G401 (cell line): ENCODE results near the gene STX18. TPM values are rescaled to one million over a fixed set of nuclear protein-coding genes. Genes with fewer than 3 reads are reported as not detected.

Experiments
- DNase-seq: peaks from one replicate; pipeline ENCODE4 v3.0.0-alpha.2; 2015; ENCODE audit warnings: low spot score
- in situ Hi-C: cut with HindIII; loops from 2 replicates; pipeline ENCODE4 v1.10.0; 2016; ENCODE audit warnings: low sequenced_read_pairs, mixed read lengths
- total RNA-seq: library from RNA; depleted of rRNA; stranded (reverse); fragments of >200 nt; shearing (Covaris generic); gene quantifications from 2 replicates; pipeline ENCODE4 v1.2.3, GENCODE V29; 2014

Gene STX18
- total RNA-seq, 1 experiment from 2014 or later = 199 TPM

DNA sequence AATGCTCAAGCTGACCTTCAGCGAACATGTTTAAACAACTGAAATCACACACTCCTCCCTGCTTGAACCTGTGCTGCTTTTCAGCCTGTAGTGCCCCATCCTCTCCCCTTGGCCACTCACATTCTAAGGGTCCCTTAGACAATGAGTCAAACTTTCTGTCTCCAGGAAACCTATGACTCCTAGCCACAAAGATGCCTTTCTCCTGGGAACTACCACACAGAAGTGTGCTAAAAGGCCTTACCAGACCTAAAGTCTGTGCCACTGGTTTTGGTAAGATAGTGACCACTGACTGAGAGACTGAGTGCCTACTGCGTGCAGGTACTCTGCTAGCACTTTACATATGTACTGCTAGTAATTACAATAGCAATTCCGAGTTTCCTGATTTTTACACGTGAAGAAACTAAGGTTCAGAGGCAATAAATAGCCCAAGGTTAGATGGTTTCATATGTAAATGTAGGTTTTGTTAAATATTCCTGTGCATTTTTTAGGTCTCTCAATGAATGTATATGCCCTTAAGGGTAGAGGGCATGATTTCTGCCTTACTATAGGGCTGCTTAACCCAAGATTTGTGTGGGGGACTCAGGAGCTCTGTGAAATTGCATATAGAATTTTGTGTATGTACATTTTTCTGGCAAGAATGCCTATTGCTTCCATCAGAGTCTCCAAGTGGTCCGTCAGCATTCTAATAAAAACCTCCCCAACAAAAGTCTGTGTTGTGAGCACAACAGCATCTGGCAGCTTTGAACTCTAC is 83.9 kb downstream of the STX18 start:
- DNase-seq = no peak
- in situ Hi-C loops = no loop called here

DNA sequence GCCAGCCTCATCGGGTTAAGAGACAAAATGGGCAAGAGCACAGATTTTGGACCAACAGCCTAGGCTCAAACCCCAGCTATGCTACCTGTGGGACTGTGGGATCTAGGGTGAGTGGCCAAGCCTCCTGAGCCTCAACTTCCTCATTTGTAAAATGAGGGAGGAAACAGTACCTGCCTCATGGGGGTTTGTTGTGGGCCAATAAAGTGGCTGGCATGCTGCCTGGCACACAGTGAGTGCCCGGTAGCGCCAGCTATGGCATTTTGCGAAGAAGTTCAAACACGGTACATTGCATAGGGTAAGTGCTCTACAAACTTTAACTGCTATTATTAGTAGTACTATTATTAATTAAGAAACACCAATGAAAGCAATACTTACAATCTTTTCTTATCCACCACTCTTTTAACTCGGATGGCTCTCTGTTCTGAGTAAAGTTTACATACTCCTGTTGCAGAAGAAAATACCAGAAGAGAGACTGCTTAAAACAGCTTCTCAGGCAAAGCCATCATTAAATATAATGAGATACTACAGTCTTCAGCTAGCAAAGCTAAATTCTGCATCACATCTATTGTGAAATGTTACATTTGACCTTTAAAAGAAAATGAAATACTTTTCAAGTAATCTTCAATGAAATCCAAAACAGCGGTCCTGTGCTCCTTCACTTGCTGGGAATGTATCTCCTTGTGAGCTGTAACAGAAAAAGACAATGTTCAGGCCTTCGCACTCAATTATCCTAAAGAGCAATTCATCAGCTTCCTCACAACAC is 84.9 kb downstream of the STX18 start:
- in situ Hi-C loops = no loop called here
- no peak for DNase-seq

DNA sequence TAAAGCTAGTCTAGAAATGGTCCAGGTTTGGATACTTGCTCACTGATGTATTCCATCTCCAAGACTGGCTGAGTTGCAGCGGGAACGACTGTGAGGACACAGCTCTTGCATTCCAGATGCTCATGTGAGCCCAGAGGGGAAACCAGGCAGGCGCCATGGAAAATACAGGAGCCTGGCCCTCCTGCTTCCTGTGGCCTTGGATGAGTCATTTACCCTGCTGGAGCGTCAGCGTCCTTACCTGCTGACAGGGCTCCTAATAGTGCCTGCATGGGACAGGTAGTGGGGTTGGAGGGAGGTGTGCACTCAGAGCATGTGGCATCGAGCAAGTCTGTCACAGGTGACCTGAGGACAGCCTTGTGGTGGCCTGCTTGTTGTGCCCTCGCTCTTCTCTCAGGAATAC is 85.5 kb downstream of the STX18 start:
- in situ Hi-C loops = no loop called here

DNA sequence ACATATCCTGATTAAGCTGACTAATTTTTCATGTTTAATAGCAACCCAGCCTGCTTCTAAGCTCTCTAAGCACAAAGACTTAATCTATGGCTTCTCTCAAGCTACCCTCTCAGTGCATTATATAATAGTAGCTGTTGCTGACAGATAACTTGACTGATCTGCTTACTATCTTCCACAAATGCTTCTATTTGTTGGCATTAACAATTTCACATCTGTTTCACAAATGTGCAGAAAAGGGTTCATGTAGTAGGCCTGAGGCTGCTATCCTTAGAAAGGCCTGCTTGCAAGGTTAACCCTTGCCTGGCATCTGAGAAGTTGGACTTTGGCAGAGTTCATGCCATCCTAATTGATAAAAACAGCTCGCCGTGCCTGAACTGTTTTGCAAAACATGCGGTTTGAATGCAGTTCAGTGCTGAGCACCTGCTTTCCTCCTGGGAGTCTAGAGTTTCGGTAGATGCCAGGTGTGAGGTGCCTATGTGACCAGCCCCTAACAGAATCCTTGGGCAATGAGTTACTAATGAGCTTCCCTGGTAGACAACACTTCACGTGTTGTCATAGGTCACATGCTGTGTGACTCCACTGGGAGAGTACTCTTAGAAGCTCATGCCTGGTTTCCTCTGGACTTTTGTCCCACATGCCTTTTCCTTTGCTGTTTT is 86.5 kb downstream of the STX18 start:
- in situ Hi-C loops = no loop called here
- no peak for DNase-seq

More for the DNA sequence above, 85.5 kb downstream of the STX18 start:
- DNase-seq = no peak

DNA sequence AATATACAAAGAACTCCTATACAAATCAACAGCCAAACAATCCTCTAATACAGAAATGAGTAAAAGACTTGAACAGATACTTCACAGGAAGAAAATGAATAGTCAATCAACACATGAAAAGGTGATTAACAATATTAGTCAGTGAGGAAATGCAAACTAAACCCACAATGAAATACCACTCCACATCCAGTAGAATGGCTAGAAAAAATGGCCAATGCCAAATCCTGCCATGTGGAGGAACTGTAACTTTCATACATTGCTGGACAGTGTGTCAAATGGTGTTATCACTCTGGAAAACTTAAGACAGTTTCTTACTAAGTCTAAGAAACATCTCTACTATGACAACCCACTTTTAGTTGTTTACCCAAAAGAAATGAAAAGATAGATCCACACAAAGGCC is 95.4 kb downstream of the STX18 start:
- DNase-seq = no peak
- in situ Hi-C loops = no loop called here

DNA sequence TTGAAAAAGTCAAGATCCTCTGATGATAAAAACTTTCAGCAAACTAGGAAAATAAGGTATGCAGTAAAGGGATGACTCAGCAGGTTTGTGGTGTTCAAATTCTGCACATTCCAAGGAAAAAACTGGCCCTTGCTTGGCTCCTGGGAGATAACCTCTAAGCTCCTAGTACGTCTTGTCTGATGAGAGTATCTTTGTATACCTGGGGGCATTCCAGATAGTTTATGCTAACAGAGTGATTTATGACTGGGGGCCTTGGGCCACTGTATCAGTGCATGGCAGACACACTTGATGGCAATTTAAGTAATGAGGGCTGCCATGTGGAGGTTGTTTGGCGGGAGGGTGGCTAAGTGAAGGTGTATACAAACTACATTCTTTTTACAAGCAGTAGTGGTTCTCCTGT is 98.0 kb downstream of the STX18 start:
- in situ Hi-C loops = no loop called here
- DNase-seq = no peak

DNA sequence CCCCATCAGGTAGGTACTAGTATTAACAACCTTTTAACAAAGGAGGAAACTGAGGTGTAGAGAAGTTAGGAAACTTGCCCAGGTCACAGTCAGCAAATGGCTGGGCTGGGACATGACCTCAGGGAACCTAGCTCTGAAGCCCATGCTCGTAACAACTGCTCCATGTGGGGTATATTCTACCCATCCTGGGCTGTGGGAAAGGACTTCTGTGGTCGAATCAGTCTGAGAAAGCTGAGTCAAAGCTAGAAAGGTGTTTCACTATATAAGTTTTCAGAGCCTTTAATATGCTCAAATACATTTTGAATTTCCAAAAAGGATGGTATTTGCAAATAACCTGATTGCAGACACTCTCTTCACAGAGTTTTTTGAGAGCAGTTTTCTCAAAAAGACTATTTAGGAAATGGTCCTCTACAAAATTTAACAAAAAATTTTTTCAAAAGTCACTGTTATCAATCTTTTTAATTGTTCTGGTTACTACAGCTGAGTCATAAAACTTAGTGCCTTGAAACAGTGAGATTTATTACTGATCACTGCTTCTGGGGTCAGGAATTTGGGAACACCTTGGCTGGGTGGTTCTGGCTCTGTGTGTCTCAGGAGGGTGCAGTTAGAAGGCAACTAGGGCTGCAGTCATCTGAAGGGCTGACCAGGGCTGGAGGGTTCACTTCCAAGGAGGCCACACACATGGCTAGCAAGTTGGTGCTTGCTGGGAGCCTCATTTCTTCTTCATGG is 101.4 kb downstream of the STX18 start:
- DNase-seq = no peak
- in situ Hi-C loops = no loop called here

DNA sequence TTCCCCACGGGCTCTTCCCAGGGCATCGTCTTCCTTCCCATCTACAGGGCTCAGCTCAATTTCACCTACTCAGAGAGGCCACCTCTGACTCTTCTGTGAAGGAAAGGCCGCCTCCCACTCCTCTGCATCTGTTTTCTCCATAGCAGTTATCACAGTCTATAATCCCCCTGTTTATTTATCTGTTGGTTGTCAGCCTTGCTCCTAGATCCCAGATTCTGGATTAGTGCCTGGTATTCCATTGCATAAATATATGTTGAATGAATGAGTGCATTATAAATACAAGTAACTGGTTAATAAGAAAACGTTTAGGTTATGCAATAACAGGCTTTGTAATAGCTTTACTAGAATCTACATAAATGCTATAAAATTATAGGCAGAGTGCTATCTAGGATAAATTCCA is 102.1 kb downstream of the STX18 start:
- in situ Hi-C loops = no loop called here
- DNase-seq = no peak

DNA sequence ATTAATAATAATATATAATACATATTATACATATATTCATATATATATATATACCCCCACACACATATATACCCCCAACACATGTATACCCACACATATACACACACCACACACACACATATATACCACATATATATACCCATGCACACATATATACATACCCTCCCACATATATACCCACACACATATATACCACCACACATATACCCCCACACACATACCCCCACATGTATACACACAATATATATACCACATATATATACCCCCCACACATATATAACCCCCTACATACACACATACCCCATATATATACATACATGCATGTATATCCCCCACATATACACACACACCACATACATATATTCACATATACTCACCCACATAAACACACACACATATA is 103.0 kb downstream of the STX18 start:
- in situ Hi-C loops = no loop called here
- no peak for DNase-seq

DNA sequence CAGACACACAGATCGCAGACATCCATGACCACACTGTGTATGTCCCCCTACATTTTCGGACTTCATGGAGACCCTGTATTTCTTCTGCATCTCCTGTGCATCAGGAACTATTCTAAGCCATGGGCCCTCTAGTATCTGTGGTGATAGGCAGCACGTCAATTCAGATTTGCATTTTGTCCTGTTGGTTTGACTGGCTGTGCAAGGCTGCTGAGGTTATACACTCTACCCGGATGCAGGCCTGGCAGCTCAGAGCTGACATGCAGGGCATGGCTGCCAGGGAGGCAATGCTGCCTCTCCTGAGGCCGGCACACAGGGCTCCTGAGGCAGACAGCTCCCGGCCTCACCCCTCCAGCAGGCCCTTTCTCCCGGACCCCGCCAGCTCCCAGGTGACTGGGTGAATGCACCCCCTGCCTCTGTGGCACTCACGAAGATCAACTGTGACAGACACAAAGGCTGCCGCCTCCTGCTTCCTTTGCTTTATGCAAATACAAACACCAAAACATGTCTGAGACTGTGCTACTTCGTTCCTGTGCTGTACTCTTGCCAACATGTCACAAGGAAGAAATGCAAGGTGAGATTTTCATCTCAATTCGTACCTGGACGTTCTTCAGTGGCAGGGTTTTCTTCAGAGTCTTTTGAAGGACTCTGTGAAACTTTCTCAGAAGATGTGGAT is 103.9 kb downstream of the STX18 start:
- no peak for DNase-seq
- in situ Hi-C loops = no loop called here

DNA sequence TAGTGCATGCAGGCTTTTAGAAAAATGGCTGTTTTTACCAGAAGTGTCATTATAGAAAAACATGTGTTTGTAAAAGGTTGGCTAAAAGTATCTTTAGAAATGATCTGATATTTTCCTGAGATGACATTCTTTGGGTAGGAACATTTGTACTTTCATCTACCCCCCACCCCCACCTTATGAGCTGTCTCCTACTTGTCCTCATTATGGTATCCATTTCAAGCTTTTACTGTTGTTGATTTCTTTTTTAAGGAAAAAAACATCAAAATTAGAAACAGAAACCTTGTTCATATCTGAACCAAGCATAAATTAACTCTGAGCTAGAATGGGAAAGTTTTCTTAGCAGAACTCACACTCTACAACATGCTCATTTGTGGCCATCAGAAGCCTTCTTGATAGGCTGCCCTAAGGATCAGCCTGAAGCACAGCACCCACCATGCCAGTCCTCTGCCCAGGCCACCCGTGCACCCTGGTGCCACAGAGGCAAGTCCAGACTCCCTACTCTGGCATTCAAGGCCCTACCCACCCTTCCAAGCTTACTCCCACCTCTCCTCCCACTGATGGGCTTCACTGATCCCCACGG is 105.5 kb downstream of the STX18 start:
- DNase-seq = no peak
- in situ Hi-C loops = no loop called here

DNA sequence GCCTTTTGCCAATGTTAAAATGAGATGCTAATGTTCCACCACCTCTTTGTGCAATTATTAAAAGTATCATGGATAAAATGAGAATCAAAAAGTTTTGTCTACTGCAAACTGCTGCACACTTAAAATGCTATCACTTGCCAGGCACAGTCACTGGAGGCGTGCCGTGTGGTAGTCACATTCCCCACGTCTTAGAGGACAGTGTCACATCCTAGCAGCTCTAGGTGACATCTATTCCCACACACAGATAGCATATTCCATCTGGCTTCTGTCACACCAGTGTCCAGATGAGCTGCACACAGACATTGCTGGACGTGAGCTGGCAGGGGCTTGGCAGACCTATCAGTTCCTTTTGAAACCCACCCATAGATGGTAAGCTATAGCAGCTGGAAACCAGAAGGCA is 107.9 kb downstream of the STX18 start:
- DNase-seq = no peak
- in situ Hi-C loops = no loop called here

DNA sequence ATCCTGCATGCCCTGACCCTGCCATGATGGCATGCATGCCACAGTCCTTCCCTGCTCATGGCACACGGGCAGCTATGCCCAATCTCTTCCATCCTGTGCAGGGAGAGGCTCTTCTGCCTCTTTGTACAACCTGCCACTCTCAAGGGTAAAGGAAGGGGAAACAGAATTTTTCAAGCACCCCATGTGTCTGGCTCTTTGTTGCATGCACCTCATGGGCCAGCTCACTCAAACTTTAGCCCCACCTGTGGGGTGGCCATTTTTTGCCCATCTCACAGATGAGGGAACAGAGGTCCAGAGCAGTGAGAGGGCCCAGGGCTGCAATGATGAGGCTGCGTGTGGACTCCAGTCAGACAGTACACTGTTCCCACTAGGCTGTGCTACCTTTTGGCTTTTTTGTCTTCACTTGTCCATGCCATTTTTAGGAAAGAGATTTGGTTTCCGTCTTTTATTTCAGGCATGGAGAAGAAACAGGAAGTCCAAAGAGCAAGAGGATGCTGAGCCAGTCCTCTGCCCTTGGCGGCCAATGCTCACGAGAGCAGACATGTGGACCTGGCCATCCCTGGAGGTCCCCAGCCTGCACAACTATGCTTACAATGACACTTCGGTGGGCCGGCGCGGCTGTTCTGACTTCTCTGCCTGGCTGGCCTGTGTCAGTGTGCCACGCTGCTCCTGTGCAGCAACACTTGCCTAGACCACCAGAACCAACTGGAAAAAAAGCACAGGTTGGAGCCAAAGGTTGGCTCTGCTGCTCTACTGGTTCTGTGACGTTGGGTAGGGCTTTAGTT is 109.3 kb downstream of the STX18 start:
- in situ Hi-C loops = no loop called here
- no peak for DNase-seq

DNA sequence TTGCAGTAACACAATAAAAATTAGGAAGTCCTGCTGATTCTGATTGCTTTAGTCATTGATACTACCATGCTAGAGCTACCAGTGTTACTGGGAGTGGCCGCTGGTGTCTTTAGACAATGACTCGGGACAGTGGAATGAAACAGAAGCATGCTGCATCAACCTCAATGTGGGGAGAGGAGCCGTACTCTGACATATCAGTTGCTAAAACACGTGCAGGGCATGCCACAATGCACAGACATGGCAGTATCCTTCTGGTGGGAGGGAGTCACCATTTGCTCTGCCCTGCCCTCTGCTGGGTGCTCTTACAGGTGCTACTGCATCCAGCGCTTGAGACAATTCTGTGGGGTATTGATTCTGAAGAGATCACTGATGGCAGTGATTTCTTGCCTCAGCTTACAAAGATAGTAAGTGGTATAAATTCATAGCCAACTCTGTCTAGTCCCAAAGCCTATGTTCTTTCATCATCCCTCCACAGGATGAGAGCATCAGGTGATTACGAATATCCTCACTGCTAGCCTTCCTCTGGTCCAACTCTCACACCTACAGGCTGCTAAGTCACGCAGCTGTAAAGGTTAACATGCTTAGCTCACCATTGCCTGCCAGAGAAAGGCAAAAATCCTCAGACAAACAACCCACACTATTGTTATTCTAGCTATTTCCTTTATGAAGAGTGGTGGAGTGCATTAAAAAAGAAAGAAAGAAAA is 111.2 kb downstream of the STX18 start:
- in situ Hi-C loops = no loop called here
- DNase-seq = peak; percentile 57

DNA sequence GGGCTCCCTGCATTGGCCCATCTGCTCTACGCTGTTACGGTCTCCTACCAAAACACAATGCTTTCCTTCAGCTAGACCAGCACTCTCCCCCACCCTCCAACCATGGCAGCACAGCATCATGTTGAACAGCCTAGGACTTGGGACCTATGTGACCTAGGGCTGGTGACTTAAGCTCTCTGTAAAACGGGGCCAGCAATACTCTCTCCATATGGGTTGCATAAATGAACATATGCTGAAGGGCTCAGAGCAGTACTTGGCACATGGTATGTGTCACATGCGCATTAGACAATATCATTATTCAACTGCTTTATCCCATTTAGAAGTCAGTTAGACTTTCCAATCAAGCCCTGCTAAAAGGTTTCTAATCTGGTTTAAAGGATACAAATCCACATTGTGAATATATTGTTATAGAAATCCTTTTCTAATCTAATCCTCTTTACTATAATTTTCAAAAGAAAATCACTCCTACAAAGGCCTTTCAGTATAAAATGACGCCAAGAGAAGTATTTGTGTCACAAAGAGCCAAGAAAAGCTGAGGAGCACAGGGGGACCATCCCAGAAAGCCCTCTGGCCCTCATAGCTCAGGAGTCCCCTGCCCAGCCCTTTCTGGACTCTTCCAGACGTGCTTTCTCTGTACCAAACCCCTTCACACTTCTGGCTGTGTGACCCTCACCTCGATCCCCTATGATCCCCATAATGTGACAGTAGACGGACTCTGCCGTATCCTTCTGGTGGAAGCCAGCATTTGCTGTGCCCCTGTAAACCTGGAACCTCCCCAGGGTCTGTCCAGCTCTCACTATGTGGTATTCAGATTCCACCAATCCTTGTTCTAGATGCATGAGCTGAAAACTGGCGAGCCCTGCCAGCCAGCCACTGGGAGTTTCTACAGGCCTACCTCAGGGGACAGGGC is 112.6 kb downstream of the STX18 start:
- in situ Hi-C loops = no loop called here
- no peak for DNase-seq

DNA sequence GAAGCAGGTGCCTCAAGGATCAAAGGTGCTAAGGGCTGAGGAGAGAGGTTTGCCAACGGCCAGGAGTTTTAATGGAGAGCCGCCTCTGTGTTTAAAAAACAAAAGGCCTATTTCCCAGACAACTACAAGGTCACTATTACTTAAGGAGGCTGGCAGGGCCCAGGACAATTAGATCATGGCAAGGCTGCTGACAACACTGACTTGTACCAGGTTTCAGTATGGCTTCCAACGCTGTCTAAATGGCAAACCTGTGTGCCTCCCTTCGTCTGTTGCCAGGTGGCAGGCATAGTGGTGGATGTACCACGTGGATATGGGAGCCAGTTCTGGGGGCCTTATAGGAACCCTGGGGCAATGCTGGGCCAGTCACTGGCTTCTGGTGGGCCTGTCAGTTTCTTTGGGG is 114.0 kb downstream of the STX18 start:
- in situ Hi-C loops = no loop called here
- no peak for DNase-seq
